Transverse colon (tissue), 3 donors: ENCODE measurements around the gene SPARC.

Experiments used
- POLR2A ChIP-seq: fragments of 450-650 bp; IDR thresholded peaks from one replicate; pipeline ENCODE4 v1.6.1; 2016; ENCODE audit warnings: antibody characterized with exemption, mild to moderate bottlenecking, moderate library complexity
- POLR2AphosphoS5 ChIP-seq, 3 donors: sonication (generic); formaldehyde crosslinking; IDR thresholded peaks; one replicate each; pipeline ENCODE4 v1.6.1; 2016; ENCODE audit warnings: antibody characterized with exemption in 3 of 3

DNA sequence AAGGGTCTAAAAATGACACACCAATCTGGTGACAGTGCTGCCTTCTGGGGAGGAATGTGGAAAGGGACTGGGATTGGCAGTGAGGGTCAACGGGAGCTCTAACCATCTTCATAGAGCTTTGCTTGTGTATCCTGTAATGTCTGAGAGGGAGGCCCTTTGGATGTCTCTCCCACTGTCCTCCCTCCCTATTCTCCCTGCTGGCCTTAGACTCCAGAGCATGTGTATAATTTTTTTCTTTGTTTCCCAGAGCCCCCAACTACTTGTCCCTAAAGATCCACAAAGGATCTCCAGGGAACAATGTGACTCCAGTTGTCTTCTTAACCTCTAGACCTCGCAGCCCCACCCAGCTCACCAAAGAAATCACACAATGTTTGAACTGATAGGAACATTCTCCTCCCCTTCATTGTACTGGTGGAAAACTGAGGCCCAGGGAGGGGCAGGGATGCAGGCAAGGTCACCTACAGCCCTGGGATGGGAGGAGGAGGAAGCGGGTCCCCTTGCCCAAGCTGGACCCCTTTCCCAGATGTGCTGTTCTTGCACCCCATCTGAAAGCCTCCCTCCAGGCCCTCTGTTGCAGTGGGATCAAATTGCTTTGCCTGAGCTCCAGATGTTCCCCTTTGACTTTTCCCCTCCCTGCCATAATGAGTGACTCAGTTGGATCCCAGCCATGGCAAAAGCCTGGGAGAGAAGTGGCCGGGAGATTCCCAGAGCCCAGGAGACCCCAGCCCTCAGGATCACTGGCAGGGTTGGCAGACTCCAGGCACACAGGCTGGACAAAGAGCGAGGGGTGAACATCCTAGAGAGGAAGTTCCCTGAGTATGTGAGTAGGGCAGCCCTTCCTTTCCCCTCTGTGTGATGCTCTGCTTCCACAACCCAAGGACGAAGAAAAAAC lies 21.8 kb downstream of the SPARC start:
- no peak for TF ChIP-seq POLR2AphosphoS5 (IDR thresholded peaks at IDR 0.05)
- no peak for TF ChIP-seq POLR2A
